GM18519 (cell line): ENCODE results near the gene GADL1.

ENCODE experiments used
- ATAC-seq: cut with Tn5 transposase; IDR thresholded peaks from one replicate; pipeline ENCODE4 v1.9.1; 2021; ENCODE audit warnings: mild to moderate bottlenecking, moderate library complexity; ENCODE audit not compliant: unreplicated experiment, low FRiP score

GADL1 gene

GRCh38 chr3:30886888-30887287, 7.6 kb downstream of the GADL1 start:
- no peak for ATAC-seq

GRCh38 chr3:30878862-30879261, 15.6 kb downstream of the GADL1 start:
- no peak for ATAC-seq

- ATAC-seq: no peak
Observed at GRCh38 chr3:30875505-30875904, 19.0 kb downstream of the GADL1 start.

- ATAC-seq: no peak
Observed at GRCh38 chr3:30873671-30874070, 20.8 kb downstream of the GADL1 start.

- no peak for ATAC-seq
Observed at GRCh38 chr3:30872879-30873278, 21.6 kb downstream of the GADL1 start.

- no peak for ATAC-seq
Observed at GRCh38 chr3:30871720-30872119, 22.7 kb downstream of the GADL1 start.

- ATAC-seq: no peak
Observed at GRCh38 chr3:30864836-30865235, 29.6 kb downstream of the GADL1 start.

- no peak for ATAC-seq
Observed at GRCh38 chr3:30864132-30864531, 30.3 kb downstream of the GADL1 start.

GRCh38 chr3:30862004-30862403, 32.5 kb downstream of the GADL1 start:
- ATAC-seq: no peak

- ATAC-seq: no peak
Observed at GRCh38 chr3:30858894-30859389, 35.5 kb downstream of the GADL1 start.

GRCh38 chr3:30855400-30856292, 38.8 kb downstream of the GADL1 start:
- ATAC-seq: no peak

- no peak for ATAC-seq
Observed at GRCh38 chr3:30852833-30853232, 41.6 kb downstream of the GADL1 start.

- no peak for ATAC-seq
Observed at GRCh38 chr3:30848087-30848779, 46.2 kb downstream of the GADL1 start.

GRCh38 chr3:30847592-30847991, 46.9 kb downstream of the GADL1 start:
- ATAC-seq: no peak

GRCh38 chr3:30845606-30846005, 48.9 kb downstream of the GADL1 start:
- ATAC-seq: no peak

- no peak for ATAC-seq
Observed at GRCh38 chr3:30843877-30844276, 50.6 kb downstream of the GADL1 start.

- no peak for ATAC-seq
Observed at GRCh38 chr3:30836141-30836540, 58.3 kb downstream of the GADL1 start.

- ATAC-seq: no peak
Observed at GRCh38 chr3:30835667-30836066, 58.8 kb downstream of the GADL1 start.

- ATAC-seq: no peak
Observed at GRCh38 chr3:30832961-30833575, 61.4 kb downstream of the GADL1 start.

- no peak for ATAC-seq
Observed at GRCh38 chr3:30827080-30827479, 67.4 kb downstream of the GADL1 start.

GRCh38 chr3:30826531-30826942, 67.9 kb downstream of the GADL1 start:
- ATAC-seq: no peak
